ENCODE data around the gene PHC2.

The PHC2 gene

GRCh38 chr1:33410091-33410701 lies 20.7 kb downstream of the PHC2 start:
- peak; percentile 95 for DNase-seq (ENCODE audit: low read depth)
- no peak overlapping the region for H3K4me3 ChIP-seq (ENCODE audit: control insufficient read depth, low read depth, low read length)
- no peak for TF ChIP-seq CTCF (conservative IDR thresholded peaks at IDR 0.05; ENCODE audit: control insufficient read depth, insufficient read depth, low read depth, low read length)

DNA sequence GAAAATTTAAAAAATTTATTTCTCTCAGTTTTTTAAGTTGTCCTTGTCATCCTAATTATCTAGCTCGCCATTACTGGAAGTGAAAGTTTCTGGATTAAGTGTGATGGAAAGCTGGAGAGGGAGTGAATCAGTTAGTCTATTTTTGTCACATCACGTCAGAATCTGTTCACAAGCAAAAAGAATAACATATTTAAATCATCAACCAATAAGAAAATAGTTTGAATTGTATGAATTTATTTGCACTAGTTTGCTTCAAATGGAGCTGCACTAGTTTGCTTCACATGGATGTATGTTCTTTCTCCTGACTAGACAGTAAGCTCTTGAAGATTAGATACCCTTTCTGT lies 22.8 kb downstream of the PHC2 start:
- no peak for TF ChIP-seq CTCF (conservative IDR thresholded peaks at IDR 0.05; ENCODE audit: control insufficient read depth, insufficient read depth, low read depth, low read length)
- H3K4me3 ChIP-seq (ENCODE audit: control insufficient read depth, low read depth, low read length): no peak overlapping the region
- DNase-seq (ENCODE audit: low read depth): no peak

DNA sequence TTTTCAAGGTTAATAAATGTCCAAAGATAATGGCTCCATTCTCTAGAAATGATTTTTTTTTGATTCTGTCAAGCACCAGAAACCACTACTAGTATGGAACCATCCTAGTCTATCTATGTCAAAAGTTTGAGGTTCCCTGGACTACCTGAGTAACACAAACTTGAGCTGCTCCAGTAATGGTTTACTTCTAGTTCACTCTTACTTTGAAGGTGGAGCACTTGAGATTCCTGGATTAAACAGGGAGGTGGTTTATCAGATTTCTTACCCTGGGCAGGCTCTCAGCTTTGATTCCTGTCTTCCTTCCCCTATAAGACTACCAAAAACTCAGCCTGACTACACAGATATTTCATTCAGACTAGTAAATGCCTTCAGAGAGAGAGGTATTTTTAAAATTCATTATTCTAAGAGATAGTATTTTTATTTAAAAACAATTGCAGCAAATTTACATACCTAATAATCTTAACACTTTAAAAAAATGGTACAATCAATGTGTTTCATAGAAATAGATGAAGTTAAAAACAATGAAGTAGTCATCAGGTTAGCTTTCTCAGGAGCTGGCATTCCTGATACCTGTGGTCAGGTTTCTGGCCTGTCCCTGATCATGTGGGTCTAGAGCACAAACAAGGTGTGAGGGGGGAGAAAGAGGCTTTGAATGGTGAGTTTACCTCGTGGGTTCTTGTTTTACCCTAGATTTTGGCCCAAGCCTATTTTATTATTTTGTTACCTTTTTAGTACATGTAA lies 23.4 kb downstream of the PHC2 start:
- no peak overlapping the region for H3K4me3 ChIP-seq (ENCODE audit: control insufficient read depth, low read depth, low read length)
- DNase-seq (ENCODE audit: low read depth): no peak
- TF ChIP-seq CTCF (conservative IDR thresholded peaks at IDR 0.05; ENCODE audit: control insufficient read depth, insufficient read depth, low read depth, low read length): no peak

DNA sequence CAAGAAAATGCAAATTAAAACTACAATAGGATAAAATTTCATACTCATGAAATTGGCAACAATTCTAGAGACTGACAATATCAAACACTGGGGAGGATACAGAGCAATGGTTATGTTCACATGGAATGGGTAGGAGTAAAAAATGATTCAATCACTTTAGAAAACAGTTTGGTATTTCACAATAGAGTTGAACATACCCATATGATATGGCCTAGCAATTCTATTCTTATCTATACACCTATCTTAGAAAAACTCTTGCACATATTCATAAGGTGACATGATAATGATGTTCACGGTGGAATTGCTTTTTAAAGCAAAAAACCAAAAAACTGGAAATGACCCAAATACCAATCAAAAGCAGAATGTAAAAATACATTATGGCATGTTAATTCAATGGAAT lies 28.7 kb downstream of the PHC2 start:
- DNase-seq (ENCODE audit: low read depth): no peak
- no peak overlapping the region for H3K4me3 ChIP-seq (ENCODE audit: control insufficient read depth, low read depth, low read length)
- TF ChIP-seq CTCF (conservative IDR thresholded peaks at IDR 0.05; ENCODE audit: control insufficient read depth, insufficient read depth, low read depth, low read length): no peak

DNA sequence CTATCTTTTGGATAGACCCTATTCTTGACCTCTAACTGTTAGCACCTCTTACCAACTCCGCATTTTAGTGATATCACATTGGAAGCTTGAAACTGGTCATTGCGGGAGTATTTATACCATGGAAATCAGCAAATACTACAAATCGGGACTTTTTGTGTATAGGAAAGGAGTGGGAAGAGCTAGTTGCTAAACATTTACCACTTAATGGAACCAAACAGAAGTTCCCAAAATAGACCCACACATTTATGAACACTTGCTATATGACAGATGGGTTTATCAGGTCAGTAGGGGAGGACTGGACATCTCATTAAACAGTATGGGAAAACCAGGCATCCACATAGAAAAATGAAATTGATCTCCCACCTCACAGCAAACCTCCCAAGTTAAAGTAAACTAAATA lies 29.4 kb downstream of the PHC2 start:
- H3K4me3 ChIP-seq (ENCODE audit: control insufficient read depth, low read depth, low read length): no peak overlapping the region
- no peak for DNase-seq (ENCODE audit: low read depth)
- TF ChIP-seq CTCF (conservative IDR thresholded peaks at IDR 0.05; ENCODE audit: control insufficient read depth, insufficient read depth, low read depth, low read length): no peak

GRCh38 chr1:33400153-33400911 lies 30.6 kb downstream of the PHC2 start:
- H3K4me3 ChIP-seq (ENCODE audit: control insufficient read depth, low read depth, low read length): no peak overlapping the region
- no peak for DNase-seq (ENCODE audit: low read depth)
- TF ChIP-seq CTCF (conservative IDR thresholded peaks at IDR 0.05; ENCODE audit: control insufficient read depth, insufficient read depth, low read depth, low read length): no peak

Measured in fibroblast of mammary gland (primary cell).